C1 segment of cervical spinal cord (tissue), 14 donors: ENCODE results near the gene TPD52L1.

Experiments used
- DNase-seq, 14 donors: peaks; one replicate each; lab custom pipeline; 2025; lab: John Stamatoyannopoulos, UW

Gene TPD52L1

DNA sequence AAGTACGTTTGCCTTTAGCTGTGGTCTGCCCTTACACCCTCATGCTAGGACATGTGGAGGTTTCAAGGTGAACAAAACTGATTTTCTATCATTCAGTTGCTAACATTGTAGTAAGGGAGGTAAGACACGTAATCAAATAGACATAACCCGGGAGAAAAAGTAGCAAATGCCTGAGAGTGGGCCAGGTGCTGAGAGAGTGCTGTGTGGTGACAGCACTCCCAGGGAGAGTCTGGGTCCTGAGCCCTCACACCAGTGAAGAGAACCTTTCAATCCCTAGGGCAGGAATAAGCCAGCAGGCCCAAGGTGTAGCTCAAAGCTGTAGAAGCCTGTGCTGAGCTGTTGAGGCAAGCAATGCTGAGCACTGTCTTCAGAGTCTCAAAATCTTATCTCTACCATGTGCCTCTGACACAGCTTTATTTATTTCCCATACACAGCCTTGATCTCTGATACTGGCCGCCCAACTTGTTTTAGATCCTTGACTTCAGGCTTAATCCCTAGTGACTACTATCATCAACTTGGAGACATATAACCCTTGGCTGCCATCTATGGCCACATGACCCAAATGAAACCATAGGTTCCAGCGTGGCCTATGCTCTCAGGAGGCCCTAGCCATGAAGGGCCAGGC is 55.2 kb downstream of the TPD52L1 start:
- DNase-seq, result no peak

DNA sequence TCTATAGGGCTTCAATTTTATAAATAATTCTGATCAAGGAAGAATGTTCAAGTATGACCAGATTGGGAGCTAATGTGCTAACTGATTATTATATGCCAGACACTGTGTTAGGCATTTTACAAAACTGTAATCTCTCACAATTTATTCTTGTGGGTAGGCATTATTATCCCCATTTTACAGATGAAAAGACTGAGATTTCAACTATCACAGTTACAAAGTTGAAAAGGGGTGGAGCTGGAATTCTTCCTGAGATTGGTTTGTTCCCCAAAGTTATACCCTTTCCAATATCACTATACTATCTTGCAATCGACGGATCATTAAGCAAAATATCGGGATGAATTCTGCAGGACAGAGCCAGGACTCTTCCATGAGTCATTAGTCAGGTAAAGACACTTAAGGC is 57.1 kb downstream of the TPD52L1 start:
- DNase-seq, result no peak

DNA sequence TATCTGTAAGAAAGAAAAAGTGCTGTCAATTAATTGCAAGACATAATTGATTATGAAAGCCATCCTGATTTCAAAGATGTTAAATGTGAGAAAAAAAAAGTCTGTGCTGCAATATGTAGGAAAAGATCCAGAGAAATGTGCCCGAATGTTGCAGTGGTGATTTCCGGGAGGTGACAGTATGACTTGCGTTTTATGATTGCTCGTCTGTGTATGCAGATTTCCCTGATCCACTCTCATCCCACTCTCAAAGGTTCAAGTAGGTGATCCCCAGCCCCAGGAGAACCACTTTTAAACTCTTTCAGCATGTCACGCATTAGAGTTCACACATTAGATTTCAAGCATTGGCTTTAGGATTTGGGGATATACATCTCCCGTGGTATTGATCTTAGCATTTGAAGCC is 57.8 kb downstream of the TPD52L1 start:
- no peak for DNase-seq

DNA sequence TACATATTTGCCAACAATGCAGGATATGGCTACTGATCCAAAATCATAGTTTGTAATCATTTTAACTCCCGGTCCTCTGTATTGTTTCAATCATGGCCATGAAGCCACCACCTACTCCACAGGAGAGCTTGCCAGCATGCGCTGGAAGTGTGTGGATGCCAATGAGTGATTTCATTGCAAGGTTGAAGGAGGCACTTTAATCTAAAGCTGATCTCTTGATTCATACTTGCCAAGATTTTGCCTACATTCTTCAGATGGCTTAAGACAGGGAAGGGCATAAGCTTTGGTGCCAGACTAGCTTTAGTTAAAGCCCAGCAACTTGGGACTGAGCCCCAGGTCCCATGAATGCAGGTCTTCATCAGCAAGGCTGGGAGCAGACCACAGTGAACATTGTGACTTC is 58.8 kb downstream of the TPD52L1 start:
- DNase-seq, result no peak

DNA sequence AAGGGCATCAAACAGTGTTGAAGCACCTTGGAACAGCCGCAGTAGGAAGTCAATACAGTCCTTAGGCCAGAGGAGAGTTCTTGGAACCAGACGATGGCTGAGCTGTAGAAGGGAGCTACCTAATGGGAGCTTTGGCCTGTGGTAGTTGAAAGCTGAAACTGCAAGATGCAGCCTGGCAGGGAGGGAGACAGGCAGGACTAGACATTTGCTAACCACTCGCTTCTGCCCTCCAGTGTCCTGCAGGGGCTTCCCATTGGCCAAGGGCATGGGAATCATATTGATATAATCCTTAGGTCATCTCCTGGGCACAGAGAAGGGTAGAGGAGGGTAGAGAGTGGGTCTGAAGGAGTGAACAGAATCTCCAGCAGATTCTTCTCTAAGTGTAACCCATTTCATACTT is 60.4 kb downstream of the TPD52L1 start:
- DNase-seq, result no peak

DNA sequence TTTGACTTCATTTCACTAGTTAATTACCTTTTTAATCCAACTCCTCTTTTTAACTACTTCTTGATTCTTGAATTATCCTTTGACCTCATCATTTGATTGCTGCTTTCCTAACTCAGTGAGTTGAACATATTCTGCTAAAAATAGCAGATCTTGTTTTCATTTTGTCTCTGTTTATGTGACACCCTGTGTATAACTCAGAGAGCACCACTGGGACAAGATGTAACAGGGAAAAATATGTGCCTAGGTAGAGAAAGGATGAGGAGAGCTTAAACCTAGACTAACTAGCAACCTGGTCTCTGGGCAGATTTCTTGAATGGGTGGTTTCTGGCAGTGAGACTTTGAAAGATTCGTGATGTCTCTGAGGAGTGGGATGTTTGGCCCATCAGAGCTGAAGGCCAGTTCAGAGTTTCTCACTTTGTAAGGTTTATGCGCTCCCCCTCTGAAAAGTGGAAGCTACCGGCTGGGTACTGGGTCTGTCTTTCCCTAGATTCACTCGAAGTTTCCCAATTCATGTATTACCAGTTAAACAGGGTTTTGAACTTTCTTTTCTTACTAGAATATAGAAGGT is 61.8 kb downstream of the TPD52L1 start:
- DNase-seq, result no peak

DNA sequence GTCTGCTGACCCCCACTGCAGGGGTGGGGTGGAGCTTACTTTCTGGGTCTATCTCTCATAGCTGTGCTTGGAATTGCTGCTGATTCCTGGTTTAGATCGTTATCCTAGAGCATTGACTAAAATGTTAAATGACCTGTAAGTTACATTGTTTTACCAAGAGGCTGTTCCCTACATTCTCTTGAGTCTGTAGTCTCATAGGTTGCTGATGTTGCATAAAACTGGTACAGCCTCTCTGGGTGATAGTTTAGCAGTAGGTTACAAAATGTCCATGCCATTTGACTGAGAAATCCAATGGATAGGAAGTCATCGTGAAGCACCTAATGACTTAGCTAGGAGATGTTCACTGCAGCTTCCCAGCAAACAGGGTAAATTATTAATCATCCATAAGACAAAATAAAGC is 62.4 kb downstream of the TPD52L1 start:
- no peak for DNase-seq

DNA sequence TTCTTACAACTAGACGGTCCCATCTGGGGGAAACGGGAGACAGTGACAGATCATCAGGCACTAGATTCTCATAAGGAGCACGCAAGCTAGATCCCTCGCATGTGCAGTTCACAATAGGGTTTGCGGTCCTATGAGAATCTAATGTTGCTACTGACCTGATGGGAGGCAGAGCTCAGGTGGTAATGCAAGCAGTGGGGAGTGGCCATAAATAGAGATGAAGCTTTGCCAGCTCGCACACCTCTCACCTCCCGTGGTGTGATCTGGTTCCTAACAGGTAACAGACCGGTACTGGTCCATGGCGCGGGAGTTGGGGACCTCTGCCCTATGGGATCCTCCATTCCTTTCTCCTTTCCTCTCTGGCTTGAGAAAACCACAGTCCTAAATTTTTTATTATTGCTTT is 63.8 kb downstream of the TPD52L1 start:
- DNase-seq, result no peak

DNA sequence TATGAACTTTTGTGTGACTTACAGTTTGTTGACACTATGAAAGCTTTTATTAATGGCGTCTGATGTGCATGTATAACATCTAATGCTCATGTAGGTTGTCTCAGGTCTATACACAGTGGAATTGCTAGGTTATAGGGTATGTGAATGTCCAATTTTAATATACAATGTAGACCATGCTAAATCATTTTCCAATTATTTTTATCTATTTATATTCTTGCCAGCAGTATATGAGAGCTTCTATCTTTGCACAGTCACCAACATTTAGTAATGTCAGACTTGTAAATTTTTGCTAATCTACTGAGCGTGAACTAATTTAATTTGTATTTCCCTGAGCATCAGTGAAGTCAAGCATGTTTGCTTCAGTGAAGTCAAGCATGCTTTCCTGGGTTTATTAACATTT is 64.4 kb downstream of the TPD52L1 start:
- no peak for DNase-seq

DNA sequence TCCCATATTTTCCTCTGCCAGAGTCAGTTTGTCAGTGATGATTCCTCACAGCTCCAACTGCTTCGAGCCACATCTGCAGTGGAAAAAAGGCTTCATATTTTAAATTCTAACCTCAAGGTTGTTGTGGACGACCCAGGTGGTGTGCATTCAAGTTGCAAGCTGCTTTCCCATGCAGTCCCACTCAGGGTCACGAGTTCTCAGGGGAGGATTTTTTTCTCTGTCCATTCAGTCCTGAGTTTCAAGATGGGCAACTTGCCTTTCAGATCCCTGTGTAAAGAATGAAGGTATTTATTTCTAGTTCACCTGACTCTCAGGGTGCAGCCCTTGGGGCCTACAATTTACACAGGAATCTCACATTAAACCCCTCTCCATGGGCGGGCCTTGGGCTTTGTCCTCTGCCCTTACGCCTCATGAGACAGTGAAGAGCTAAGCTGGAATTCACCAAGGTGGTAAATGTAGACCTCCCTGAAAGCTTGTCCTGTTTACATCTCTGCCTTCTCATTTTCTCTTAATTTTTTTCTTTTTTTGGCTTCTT is 65.9 kb downstream of the TPD52L1 start:
- no peak for DNase-seq

DNA sequence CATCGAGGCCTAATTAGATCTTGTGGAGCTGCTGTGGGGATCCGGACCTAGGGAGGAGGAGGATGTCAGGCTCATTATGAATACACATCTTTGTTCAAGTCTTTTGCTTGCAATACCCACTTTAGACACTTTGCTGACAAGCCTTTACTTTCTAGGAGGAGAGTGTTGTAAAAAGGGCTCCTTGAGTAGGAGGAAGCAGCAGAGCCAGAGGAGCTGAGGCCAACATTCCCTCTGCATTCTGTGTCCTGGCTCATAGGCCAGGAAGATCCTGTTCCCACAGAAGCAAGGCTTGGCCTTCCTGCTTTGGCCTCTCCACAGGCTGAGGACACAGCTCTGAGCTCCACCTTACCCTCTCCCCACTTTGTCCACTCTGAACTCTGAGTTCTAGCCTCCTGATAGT is 67.1 kb downstream of the TPD52L1 start:
- peak in 2 of 14 donors; percentile 5 to 11 for DNase-seq

DNA sequence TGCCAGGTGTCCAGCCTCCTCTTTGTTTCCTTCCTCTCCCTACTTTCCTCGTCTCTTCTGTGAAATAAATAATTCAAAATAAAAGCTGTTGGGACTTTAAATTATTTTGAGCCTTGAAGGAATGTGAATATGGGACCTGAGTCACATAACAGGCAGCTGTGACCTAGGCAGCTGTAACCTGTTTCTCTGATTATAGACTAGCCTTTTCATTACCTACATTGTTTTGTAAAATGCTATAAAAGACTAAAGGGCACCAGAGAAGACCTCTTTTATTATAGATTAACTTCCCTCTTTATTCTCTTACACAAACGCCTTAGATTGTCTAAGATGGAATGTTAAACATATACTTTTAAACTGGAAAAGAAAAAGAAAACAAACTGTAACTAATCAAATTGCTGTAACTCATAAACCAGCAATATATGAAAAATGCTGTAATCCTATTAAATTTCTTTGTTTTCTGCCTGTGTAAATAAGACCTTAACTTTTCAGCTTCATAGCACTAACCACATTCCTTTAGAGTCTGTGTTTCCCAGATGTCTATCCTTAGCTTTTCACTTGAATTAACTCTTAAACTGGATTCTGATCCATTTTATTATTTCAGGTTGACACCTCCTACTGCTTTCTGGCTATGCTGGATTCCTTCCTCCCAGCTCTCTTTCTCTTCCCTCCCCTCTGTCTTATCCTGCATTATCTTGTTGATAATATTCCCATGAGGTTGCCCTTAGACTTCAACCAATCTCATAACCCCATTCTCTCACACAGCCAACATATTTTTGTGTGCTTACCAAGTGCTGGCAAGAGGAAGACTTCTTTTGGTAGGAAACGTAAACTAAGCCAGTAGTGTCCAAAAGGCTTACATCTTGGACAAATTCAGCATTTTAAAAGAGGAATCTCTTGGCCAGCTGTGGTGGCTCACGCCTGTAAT is 69.2 kb downstream of the TPD52L1 start:
- DNase-seq, result no peak

DNA sequence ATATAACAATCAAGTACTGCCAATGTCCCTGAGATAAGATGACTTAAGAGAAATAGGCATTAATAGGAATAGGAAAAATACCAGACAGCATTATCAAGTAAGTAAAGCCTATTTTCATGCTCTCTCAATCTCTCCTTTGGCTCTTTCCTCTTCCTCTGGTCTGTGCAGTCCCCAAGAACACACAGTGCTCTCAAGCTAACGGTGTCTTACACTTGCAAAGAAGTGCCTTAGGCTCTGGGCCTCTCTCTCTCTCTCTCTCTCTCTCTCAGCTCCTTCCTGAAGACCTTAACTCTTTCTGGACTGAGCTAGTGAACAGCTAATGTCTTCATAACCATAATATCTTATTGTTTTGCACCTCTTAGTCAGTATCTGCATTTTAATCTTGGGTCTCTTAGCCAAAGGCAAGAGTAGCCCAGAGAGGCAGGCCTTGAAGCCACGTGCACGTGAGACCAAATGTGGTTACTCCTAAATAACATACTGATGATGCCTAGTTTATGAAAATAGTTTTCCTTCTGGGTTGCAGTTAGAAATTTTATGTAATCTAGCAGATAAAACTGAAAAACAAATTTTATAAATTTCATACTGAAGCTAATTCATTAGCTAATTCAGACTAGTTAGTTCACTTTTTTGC is 70.8 kb downstream of the TPD52L1 start:
- DNase-seq, result no peak

DNA sequence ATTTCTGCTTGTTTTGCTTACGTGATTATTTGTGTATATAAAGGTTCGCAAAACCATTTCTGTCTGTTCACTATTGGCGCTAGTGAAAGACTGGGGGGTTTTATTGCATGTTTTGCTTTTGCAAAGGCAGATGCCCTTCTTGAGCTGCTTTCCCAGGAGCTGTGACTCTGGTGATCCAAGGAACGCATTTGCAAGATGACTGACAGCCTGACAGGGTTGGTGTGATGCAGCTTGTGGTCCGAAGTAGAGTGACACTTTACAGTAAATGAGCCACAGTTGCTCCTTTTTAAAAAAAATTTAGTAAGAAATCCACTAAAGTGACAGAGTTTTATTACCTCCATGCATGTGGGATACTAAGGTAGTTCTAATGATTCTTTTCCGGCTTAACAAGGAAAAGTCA is 73.7 kb downstream of the TPD52L1 start:
- no peak for DNase-seq

DNA sequence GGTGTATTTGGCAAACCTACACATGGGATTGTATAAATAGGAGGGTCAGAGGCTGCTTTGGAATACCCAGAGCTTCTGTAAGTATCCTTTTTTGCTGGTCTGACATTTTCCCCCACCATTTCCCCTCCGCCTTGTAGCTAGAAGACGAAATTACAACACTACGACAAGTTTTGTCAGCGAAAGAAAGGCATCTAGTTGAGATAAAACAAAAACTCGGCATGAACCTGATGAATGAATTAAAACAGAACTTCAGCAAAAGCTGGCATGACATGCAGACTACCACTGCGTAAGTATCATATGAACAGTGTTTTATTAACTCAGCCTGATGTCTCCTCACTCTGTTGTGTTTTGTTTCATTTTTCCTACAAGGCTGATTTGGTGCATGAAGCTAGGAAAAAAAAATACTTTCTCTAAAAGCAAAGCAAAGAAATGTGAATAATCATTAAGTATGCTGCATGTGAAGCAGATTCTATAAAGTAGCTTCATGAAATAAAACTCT is 75.5 kb downstream of the TPD52L1 start:
- DNase-seq, result no peak

DNA sequence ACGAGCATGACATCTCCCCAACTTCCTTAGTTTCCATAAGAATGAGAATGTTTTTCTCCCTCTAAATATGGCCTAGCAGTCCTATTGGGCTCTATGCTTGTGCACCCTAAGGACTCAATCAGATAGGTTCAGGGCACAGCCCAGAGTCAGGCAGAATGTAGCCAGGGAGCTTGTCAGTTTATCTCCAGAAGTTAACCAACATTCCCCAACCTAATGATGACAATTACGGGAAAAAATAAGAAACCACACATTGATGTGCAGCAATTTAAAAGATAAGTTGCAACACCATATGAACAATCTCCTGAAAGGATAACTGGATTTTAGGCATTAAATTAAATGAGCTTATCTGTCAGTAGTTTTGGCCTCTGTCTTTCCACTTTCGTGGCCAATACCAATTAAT is 77.1 kb downstream of the TPD52L1 start:
- DNase-seq, result no peak

DNA sequence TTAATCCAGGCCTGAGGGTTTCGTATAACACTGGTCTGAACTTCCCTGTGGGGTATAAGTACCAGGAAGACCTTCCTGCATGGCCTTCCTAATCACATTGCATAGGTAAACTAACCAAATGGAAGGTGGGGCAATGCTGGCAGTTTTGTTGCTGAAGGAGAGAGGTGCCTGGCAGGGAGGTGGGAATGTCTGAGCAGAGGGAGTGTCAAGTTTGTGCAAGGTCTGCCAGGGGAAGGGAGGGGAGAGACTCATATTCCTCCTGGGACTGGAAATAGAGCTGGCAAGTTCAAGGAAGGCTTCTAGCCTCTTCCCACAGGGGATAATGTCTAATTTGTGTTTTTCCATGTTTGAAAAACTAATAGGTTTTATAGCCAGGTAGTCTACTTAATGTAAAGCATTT is 77.6 kb downstream of the TPD52L1 start:
- DNase-seq, result no peak

DNA sequence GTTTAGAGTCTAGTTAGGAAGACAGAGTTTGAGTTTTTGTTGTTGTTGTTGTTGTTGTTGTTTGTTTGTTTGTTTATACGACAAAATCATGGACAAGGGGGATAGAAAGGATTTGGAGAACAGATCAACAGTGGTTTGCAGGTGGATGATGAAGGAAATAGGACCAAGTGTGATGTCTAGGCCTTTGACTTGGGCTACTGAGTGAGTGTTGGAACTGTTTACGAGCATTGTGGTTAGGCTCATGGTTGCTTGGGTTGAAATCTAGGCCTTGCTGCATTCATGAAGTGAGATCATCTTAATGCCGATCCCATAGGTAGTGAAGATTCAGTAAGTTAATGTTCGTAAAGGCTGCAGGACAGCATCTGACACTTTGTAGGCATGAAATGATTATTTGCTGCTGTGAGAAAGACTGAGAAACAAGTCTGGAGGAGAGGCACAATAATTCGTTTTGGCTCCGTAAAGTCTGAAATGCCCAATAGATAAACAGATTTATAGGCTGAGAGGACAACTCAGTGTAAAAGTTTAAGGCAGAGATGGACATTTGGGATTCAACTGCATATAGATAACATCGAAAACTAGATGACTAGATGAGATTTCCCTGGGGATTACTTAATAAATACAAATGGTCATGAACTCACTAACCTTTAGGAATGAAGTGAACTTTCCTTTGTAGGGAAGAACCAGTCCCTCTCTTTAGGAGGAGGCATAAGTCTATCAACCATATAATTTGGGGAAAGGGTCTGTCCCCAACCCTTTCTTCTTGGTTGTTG is 78.2 kb downstream of the TPD52L1 start:
- no peak for DNase-seq

DNA sequence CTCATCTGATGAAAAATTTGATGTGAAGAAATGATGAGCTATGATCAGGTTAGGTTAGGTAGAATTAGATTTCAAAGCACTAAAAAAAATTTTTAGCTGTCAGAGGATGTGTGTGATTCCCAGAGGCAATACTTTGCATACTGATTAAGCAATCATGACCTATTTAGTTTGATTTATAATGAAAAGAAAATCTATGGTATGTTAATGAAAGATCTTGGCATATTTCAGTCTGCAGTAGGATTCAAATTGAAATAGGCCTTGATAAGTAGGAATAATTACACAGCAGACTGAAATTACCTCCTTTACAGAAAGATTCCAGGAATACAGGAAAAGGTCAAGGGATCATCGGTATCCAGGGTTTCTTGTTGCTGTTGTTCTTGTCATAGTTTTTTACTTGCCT is 78.9 kb downstream of the TPD52L1 start:
- no peak for DNase-seq

DNA sequence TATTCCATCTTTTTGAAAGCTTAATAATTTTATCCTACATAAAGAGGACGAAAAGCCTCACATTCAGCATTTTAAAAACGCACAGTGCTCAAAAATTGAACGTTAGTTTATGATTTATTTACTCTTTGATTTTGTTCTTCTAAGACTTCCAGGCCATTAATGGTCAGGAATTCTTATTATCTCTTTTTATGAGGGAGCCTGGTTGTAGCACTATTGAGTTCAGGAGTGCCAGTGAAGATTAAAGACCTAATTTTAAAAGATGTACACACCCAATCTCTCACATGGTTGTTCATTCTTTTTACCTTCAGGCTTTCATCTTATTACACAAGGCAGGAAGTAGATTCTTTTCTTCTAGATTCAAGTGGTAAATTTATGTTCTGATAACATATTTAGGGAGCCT is 79.6 kb downstream of the TPD52L1 start:
- no peak for DNase-seq
